Measurements from ENCODE around the gene HERC2.
"Not testable (repeated sequence)": the region's sequence is repeated elsewhere in the genome, so short reads cannot be mapped to it uniquely, and the experiment has no call there.

Gene HERC2

GRCh38 chr15:28228096-28228495 lies 93.9 kb downstream of the HERC2 start:
- Histone ChIP-seq H3K4me3 (ENCODE audit: insufficient read depth, low read depth, low read length) (no peak overlapping the region), H3K36me3 (ENCODE audit: control insufficient read depth, insufficient read depth, low read length) (peaks cover 3% of the 10 kb centered on the region), H3K4me1 (ENCODE audit: control insufficient read depth, insufficient read depth, low read length) (no peaks in the 10 kb centered on the region), H3K9me3 (ENCODE audit: control insufficient read depth, low read length) (no peaks in the 10 kb centered on the region), H3K27me3 (ENCODE audit: control insufficient read depth, insufficient read depth, low read length, poor library complexity, severe bottlenecking) (no peaks in the 10 kb centered on the region), H3K27ac (ENCODE audit: insufficient read depth, low read depth, low read length, poor library complexity, severe bottlenecking) (no peak overlapping the region)
- 94 to 98% methylated on average over 18 of the region's 18 CpGs for WGBS, 2 experiments

GRCh38 chr15:28227303-28227702 lies 94.7 kb downstream of the HERC2 start:
- H3K27me3 ChIP-seq (ENCODE audit: control insufficient read depth, insufficient read depth, low read length, poor library complexity, severe bottlenecking); H3K27ac ChIP-seq (ENCODE audit: insufficient read depth, low read depth, low read length, poor library complexity, severe bottlenecking); H3K4me3 ChIP-seq (ENCODE audit: insufficient read depth, low read depth, low read length); H3K9me3 ChIP-seq (ENCODE audit: control insufficient read depth, low read length); H3K4me1 ChIP-seq (ENCODE audit: control insufficient read depth, insufficient read depth, low read length); H3K36me3 ChIP-seq (ENCODE audit: control insufficient read depth, insufficient read depth, low read length): not testable (repeated sequence)
- WGBS, 2 experiments = 88% methylated on average over 1 of the region's 1 CpG; no CpG with 5 or more reads in 1 of the 2 experiments

- H3K27me3 ChIP-seq (ENCODE audit: control insufficient read depth, insufficient read depth, low read length, poor library complexity, severe bottlenecking); H3K27ac ChIP-seq (ENCODE audit: insufficient read depth, low read depth, low read length, poor library complexity, severe bottlenecking); H3K9me3 ChIP-seq (ENCODE audit: control insufficient read depth, low read length); H3K4me1 ChIP-seq (ENCODE audit: control insufficient read depth, insufficient read depth, low read length); H3K4me3 ChIP-seq (ENCODE audit: insufficient read depth, low read depth, low read length); H3K36me3 ChIP-seq (ENCODE audit: control insufficient read depth, insufficient read depth, low read length): not testable (repeated sequence)
- WGBS, 2 experiments = 95% methylated on average over 7 of the region's 7 CpGs
Observed at GRCh38 chr15:28222612-28223011, 99.4 kb downstream of the HERC2 start.

- H3K4me3 ChIP-seq (ENCODE audit: insufficient read depth, low read depth, low read length); H3K27me3 ChIP-seq (ENCODE audit: control insufficient read depth, insufficient read depth, low read length, poor library complexity, severe bottlenecking); H3K4me1 ChIP-seq (ENCODE audit: control insufficient read depth, insufficient read depth, low read length); H3K36me3 ChIP-seq (ENCODE audit: control insufficient read depth, insufficient read depth, low read length); H3K27ac ChIP-seq (ENCODE audit: insufficient read depth, low read depth, low read length, poor library complexity, severe bottlenecking); H3K9me3 ChIP-seq (ENCODE audit: control insufficient read depth, low read length): not testable (repeated sequence)
- WGBS, 2 experiments = 94 to 100% methylated on average over 1 to 2 of the region's 4 CpGs
Observed at GRCh38 chr15:28221696-28222095, 100.3 kb downstream of the HERC2 start.

DNA sequence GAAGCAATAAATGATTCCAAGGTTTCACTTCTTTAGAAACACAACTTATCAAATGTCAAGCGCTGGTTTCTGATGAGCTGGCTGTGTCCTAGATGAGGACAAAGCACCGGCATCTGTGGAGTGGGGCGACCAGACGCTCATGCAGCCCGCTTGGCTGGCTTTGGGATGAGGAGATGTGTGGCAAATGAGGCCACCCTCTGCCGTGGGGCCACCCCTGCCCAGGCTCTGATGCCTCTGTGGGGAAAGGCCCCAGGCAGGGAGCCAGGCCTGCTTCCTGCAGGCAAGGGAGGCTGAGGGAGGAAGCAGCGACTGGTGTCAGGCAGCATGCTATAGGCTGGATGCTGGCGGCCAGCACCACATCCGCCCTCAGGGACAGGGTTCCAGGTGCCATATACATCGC lies 102.9 kb downstream of the HERC2 start:
- Histone ChIP-seq H3K4me3 (ENCODE audit: insufficient read depth, low read depth, low read length) (no peak overlapping the region), H3K9me3 (ENCODE audit: control insufficient read depth, low read length) (no peaks in the 10 kb centered on the region), H3K4me1 (ENCODE audit: control insufficient read depth, insufficient read depth, low read length) (no peaks in the 10 kb centered on the region), H3K27me3 (ENCODE audit: control insufficient read depth, insufficient read depth, low read length, poor library complexity, severe bottlenecking) (no peaks in the 10 kb centered on the region), H3K36me3 (ENCODE audit: control insufficient read depth, insufficient read depth, low read length) (peaks cover 6% of the 10 kb centered on the region), H3K27ac (ENCODE audit: insufficient read depth, low read depth, low read length, poor library complexity, severe bottlenecking) (no peak overlapping the region)
- 95 to 97% methylated on average over 10 of the region's 10 CpGs for WGBS, 2 experiments

- not testable (repeated sequence) for H3K27me3 ChIP-seq (ENCODE audit: control insufficient read depth, insufficient read depth, low read length, poor library complexity, severe bottlenecking); H3K4me1 ChIP-seq (ENCODE audit: control insufficient read depth, insufficient read depth, low read length); H3K36me3 ChIP-seq (ENCODE audit: control insufficient read depth, insufficient read depth, low read length); H3K4me3 ChIP-seq (ENCODE audit: insufficient read depth, low read depth, low read length); H3K9me3 ChIP-seq (ENCODE audit: control insufficient read depth, low read length); H3K27ac ChIP-seq (ENCODE audit: insufficient read depth, low read depth, low read length, poor library complexity, severe bottlenecking)
- whole genome bisulfite sequencing, 2 experiments = 91 to 96% methylated on average over 11 to 14 of the region's 14 CpGs
Observed at GRCh38 chr15:28216946-28217546, 104.9 kb downstream of the HERC2 start.

DNA sequence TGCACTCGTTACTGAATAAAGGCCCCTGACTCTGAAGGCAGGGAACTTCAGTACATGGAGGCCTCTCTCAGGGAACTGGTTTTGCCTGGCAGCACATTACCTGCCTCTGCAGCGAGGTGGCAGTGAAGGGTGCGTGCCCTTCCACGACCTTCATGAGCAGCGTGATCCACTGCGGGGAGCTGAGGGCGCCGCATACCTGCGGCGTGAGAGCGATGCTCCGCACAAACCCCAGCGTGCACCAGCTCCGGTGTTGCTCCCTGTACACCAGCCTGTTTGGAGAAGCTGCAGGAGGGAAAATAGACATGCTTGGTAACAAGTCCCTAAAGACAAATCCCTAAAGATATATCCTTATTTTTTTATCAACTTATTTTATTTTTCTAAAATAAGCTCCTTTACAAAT lies 106.5 kb downstream of the HERC2 start:
- 95% methylated on average over 10 to 13 of the region's 14 CpGs for WGBS, 2 experiments

DNA sequence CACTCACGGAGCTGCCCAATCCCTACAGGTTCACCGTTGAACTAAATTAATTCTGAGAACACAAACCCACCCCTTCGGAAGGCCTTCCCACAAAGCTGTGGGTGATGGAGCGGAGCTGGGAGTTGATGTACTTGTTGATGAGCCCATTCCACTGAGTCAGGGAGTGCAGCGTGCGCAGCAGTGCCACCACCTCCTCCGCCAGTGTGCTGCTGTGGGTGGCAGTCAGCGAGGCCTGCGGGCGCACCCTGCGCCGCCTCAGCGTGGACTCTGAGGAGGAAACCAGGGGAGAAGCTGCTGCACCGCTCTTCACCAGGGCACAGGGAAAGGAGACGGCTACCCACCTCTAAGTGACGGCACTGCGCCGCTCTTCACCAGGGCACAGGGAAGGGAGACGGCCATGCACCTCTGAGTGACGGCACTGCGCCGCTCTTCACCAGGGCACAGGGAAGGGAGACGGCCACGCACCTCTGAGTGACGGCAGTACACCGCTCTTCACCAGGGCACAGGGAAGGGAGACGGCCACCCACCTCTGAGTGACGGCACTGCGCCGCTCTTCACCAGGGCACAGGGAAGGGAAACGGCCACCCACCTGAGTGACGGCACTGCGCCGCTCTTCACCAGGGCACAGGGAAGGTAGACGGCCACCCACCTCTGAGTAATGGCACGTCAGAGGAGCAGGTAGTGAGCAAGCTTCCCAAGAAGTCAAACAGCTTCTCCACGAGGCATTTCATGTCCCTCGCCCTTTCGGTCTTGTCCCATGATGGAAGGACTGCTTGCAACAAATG lies 107.8 kb downstream of the HERC2 start:
- not testable (repeated sequence) for H3K9me3 ChIP-seq (ENCODE audit: control insufficient read depth, low read length); H3K4me3 ChIP-seq (ENCODE audit: insufficient read depth, low read depth, low read length); H3K27me3 ChIP-seq (ENCODE audit: control insufficient read depth, insufficient read depth, low read length, poor library complexity, severe bottlenecking); H3K27ac ChIP-seq (ENCODE audit: insufficient read depth, low read depth, low read length, poor library complexity, severe bottlenecking); H3K4me1 ChIP-seq (ENCODE audit: control insufficient read depth, insufficient read depth, low read length); H3K36me3 ChIP-seq (ENCODE audit: control insufficient read depth, insufficient read depth, low read length)
- WGBS, 2 experiments = 95 to 96% methylated on average over 38 to 39 of the region's 39 CpGs

More for the DNA sequence above, 106.5 kb downstream of the HERC2 start:
- H3K4me1 ChIP-seq (ENCODE audit: control insufficient read depth, insufficient read depth, low read length); H3K27ac ChIP-seq (ENCODE audit: insufficient read depth, low read depth, low read length, poor library complexity, severe bottlenecking); H3K4me3 ChIP-seq (ENCODE audit: insufficient read depth, low read depth, low read length); H3K9me3 ChIP-seq (ENCODE audit: control insufficient read depth, low read length); H3K27me3 ChIP-seq (ENCODE audit: control insufficient read depth, insufficient read depth, low read length, poor library complexity, severe bottlenecking); H3K36me3 ChIP-seq (ENCODE audit: control insufficient read depth, insufficient read depth, low read length): not testable (repeated sequence)

DNA sequence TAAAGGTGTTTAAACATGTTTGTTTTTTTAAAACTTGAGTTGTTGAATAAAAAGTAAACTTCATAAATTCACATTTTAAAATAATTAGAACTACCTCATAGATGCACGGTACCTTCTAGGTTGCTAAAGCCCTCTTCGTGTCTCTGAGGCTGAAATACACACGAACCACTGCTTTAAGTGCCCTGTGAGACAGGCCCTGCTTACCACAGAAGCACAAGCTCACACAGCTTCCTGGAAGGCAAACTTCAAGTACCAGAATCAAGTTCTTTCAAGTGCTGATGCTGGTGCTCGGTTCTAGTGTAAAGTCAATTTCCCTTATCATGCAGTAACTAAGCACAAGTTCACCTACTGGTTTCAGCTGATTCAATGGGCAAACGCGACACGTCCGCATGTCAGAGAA lies 108.6 kb downstream of the HERC2 start:
- not testable (repeated sequence) for H3K27me3 ChIP-seq (ENCODE audit: control insufficient read depth, insufficient read depth, low read length, poor library complexity, severe bottlenecking); H3K36me3 ChIP-seq (ENCODE audit: control insufficient read depth, insufficient read depth, low read length); H3K4me3 ChIP-seq (ENCODE audit: insufficient read depth, low read depth, low read length); H3K27ac ChIP-seq (ENCODE audit: insufficient read depth, low read depth, low read length, poor library complexity, severe bottlenecking); H3K9me3 ChIP-seq (ENCODE audit: control insufficient read depth, low read length); H3K4me1 ChIP-seq (ENCODE audit: control insufficient read depth, insufficient read depth, low read length)
- WGBS, 2 experiments = 90 to 98% methylated on average over 5 of the region's 8 CpGs

DNA sequence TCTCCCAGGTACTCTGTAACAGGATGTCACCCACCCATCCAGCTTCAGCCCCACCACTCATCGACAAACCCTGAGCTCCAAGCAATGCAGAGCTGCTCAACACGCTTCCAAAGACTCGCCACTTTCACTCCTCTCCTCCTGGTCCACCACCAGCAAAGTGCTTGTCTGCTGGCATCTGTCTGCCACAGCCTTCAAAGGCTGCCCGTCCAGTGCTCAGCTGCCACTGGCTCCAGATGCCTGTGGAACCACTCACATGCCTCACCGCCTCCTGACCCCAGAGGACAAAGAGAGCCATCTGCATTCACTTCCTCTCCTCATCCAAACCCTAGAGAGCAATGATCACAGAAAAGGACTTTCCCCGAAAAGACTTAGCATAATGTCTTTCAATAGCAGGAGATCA lies 113.4 kb downstream of the HERC2 start:
- peaks cover 1% of the 10 kb centered on the region for H3K36me3 ChIP-seq (ENCODE audit: control insufficient read depth, insufficient read depth, low read length)
- no peaks in the 10 kb centered on the region for H3K4me1 ChIP-seq (ENCODE audit: control insufficient read depth, insufficient read depth, low read length)
- H3K27ac ChIP-seq (ENCODE audit: insufficient read depth, low read depth, low read length, poor library complexity, severe bottlenecking) = no peak overlapping the region
- 90 to 91% methylated on average over 5 to 6 of the region's 6 CpGs for WGBS, 2 experiments
- H3K4me3 ChIP-seq (ENCODE audit: insufficient read depth, low read depth, low read length) = no peak overlapping the region
- H3K9me3 ChIP-seq (ENCODE audit: control insufficient read depth, low read length) = no peaks in the 10 kb centered on the region
- H3K27me3 ChIP-seq (ENCODE audit: control insufficient read depth, insufficient read depth, low read length, poor library complexity, severe bottlenecking) = no peaks in the 10 kb centered on the region

All from ectodermal cell (in vitro differentiated cells).